H9 (cell line): ENCODE data around the gene HEG1. TPM values are rescaled to one million over a fixed set of nuclear protein-coding genes. Genes with fewer than 3 reads are reported as not detected.

Source experiments
- DNase-seq: peaks from one replicate; pipeline ENCODE4 v3.0.0-alpha.2; 2017
- H2AFZ ChIP-seq: one replicate; pipeline ENCODE4 v1.6.1; 2013; ENCODE audit warnings: mild to moderate bottlenecking, low read length, control low read depth, moderate library complexity
- H2AK5ac ChIP-seq: 2 replicates; pipeline ENCODE4 v1.6.1; 2013; ENCODE audit warnings: low read length, control low read depth, mixed read lengths; ENCODE audit not compliant: insufficient read length
- H2BK120ac ChIP-seq: one replicate; pipeline ENCODE4 v1.6.1; 2013; ENCODE audit warnings: low read depth, mild to moderate bottlenecking, low read length, control low read depth, inconsistent platforms; ENCODE audit not compliant: poor library complexity, severe bottlenecking
- H2BK12ac ChIP-seq: 2 replicates; pipeline ENCODE4 v1.6.1; 2013; ENCODE audit warnings: low read length, control low read depth, mixed read lengths, low read depth; ENCODE audit not compliant: insufficient read length
- H2BK15ac ChIP-seq: 2 replicates; pipeline ENCODE4 v1.6.1; 2013; ENCODE audit warnings: low read depth, low read length, control low read depth
- H2BK20ac ChIP-seq: one replicate; pipeline ENCODE4 v1.6.1; 2013; ENCODE audit warnings: low read depth, mild to moderate bottlenecking, low read length, control low read depth, inconsistent platforms; ENCODE audit not compliant: poor library complexity, severe bottlenecking
- H2BK5ac ChIP-seq: 2 replicates; pipeline ENCODE4 v1.6.1; 2013; ENCODE audit warnings: low read length, control low read depth, mixed read lengths; ENCODE audit not compliant: insufficient read length
- H3K14ac ChIP-seq: 2 replicates; pipeline ENCODE4 v1.6.1; 2013; ENCODE audit warnings: low read length, control low read depth; ENCODE audit not compliant: insufficient read depth
- H3K18ac ChIP-seq: 2 replicates; pipeline ENCODE4 v1.6.1; 2013; ENCODE audit warnings: low read depth, mild to moderate bottlenecking, mixed read lengths, low read length, control low read depth; ENCODE audit not compliant: insufficient read length
- H3K23ac ChIP-seq: 2 replicates; pipeline ENCODE4 v1.6.1; 2013; ENCODE audit warnings: low read length, control low read depth, mixed read lengths, low read depth; ENCODE audit not compliant: insufficient read length
- H3K23me2 ChIP-seq: 2 replicates; pipeline ENCODE4 v1.6.1; 2013; ENCODE audit warnings: low read depth, mild to moderate bottlenecking, mixed read lengths, low read length, control low read depth; ENCODE audit not compliant: insufficient read length, poor library complexity, severe bottlenecking
- H3K27ac ChIP-seq: 2 replicates; pipeline ENCODE4 v1.5.1; 2013; ENCODE audit warnings: low read length, control low read depth, mixed read lengths, low read depth; ENCODE audit not compliant: insufficient read length
- H3K27me3 ChIP-seq: 2 replicates; pipeline ENCODE4 v1.6.1; 2013; ENCODE audit warnings: low read length, control low read depth, inconsistent platforms; ENCODE audit not compliant: insufficient read depth
- H3K4ac ChIP-seq: 2 replicates; pipeline ENCODE4 v1.6.1; 2013; ENCODE audit warnings: low read depth, mild to moderate bottlenecking, control low read depth, inconsistent platforms, low read length, moderate library complexity
- H3K4me1 ChIP-seq: 2 replicates; pipeline ENCODE4 v1.6.1; 2013; ENCODE audit warnings: low read length, control low read depth, inconsistent platforms; ENCODE audit not compliant: insufficient read depth
- H3K4me2 ChIP-seq: 2 replicates; pipeline ENCODE4 v1.6.1; 2013; ENCODE audit warnings: low read length, control low read depth, mixed read lengths; ENCODE audit not compliant: insufficient read length, insufficient read depth
- H3K56ac ChIP-seq: 2 replicates; pipeline ENCODE4 v1.6.1; 2013; ENCODE audit warnings: low read depth, mild to moderate bottlenecking, mixed read lengths, low read length, control low read depth; ENCODE audit not compliant: insufficient read length
- H3K79me1 ChIP-seq: 2 replicates; pipeline ENCODE4 v1.6.1; 2013; ENCODE audit warnings: low read depth, mild to moderate bottlenecking, moderate library complexity, low read length, control low read depth, inconsistent platforms; ENCODE audit not compliant: insufficient read depth, poor library complexity, severe bottlenecking
- H3K79me2 ChIP-seq: 2 replicates; pipeline ENCODE4 v1.6.1; 2013; ENCODE audit warnings: low read length, control low read depth, inconsistent platforms; ENCODE audit not compliant: insufficient read depth
- H3K9ac ChIP-seq: 2 replicates; pipeline ENCODE4 v1.6.1; 2013; ENCODE audit warnings: low read length, control low read depth, mixed read lengths; ENCODE audit not compliant: insufficient read length; ENCODE audit errors: extremely low read depth
- H3K9me3 ChIP-seq: one replicate; pipeline ENCODE4 v1.6.1; 2013; ENCODE audit warnings: low read depth, low read length, inconsistent platforms; ENCODE audit not compliant: control insufficient read depth
- H3T11ph ChIP-seq: one replicate; pipeline ENCODE4 v1.6.1; 2013; ENCODE audit warnings: mild to moderate bottlenecking, low read length, control low read depth, inconsistent platforms
- H4K20me1 ChIP-seq: one replicate; pipeline ENCODE4 v1.6.1; 2013; ENCODE audit not compliant: control insufficient read depth, insufficient read length, insufficient read depth
- H4K5ac ChIP-seq: 2 replicates; pipeline ENCODE4 v1.6.1; 2013; ENCODE audit warnings: low read depth, mild to moderate bottlenecking, mixed read lengths, low read length, control low read depth; ENCODE audit not compliant: insufficient read length
- H4K8ac ChIP-seq: replicated peaks from 2 replicates; pipeline ENCODE4 v1.6.1; 2013; ENCODE audit warnings: low read length, control low read depth, mixed read lengths, low read depth; ENCODE audit not compliant: insufficient read length
- H4K91ac ChIP-seq: 2 replicates; pipeline ENCODE4 v1.6.1; 2013; ENCODE audit warnings: low read depth, mild to moderate bottlenecking, moderate library complexity, mixed read lengths, low read length, control low read depth; ENCODE audit not compliant: insufficient read length
- H3K27ac Mint-ChIP-seq, 3 experiments: 2 replicates in 2 of 3; 3 replicates in 1 of 3; pipeline ENCODE4 v1.8.0; 2020 to 2021; ENCODE audit warnings: mixed read lengths in 3 of 3, mild to moderate bottlenecking in 1 of 3, moderate library complexity in 1 of 3
- H3K27me3 Mint-ChIP-seq: 2 replicates; pipeline ENCODE4 v1.8.0; 2021; ENCODE audit warnings: low read depth, mild to moderate bottlenecking, moderate library complexity, mixed read lengths
- H3K36me3 Mint-ChIP-seq, 3 experiments: 2 replicates in 2 of 3; 3 replicates in 1 of 3; pipeline ENCODE4 v1.8.0; 2020 to 2021; ENCODE audit warnings: low read depth in 3 of 3, mixed read lengths in 3 of 3; ENCODE audit not compliant: insufficient read depth in 1 of 3
- H3K4me1 Mint-ChIP-seq, 2 experiments: 2 replicates each; pipeline ENCODE4 v1.8.0; 2020; ENCODE audit warnings: mixed read lengths in 2 of 2
- H3K4me3 Mint-ChIP-seq, 2 experiments: 2 replicates in 1 of 2; 3 replicates in 1 of 2; pipeline ENCODE4 v1.8.0; 2020 to 2021; ENCODE audit warnings: mild to moderate bottlenecking in 2 of 2, mixed read lengths in 2 of 2, moderate library complexity in 1 of 2
- H3K9me3 Mint-ChIP-seq, 2 experiments: 2 replicates in 1 of 2; 3 replicates in 1 of 2; pipeline ENCODE4 v1.8.0; 2020; ENCODE audit warnings: mild to moderate bottlenecking in 2 of 2, mixed read lengths in 2 of 2, moderate library complexity in 1 of 2
- CTCF ChIP-seq: fragments of 200-600 bp; sonication (generic); conservative IDR thresholded peaks from 3 replicates; pipeline ENCODE4 v1.8.0; 2021; ENCODE audit warnings: antibody characterized with exemption, mild to moderate bottlenecking
- WGBS: extraction: QIAGEN DNeasy Blood & Tissue Kit; methylation state at CpG from one replicate; pipeline ENCODE4 v1.1.7; 2013; ENCODE audit warnings: missing lambda C conversion rate, low lambda C conversion rate, mixed read lengths; ENCODE audit not compliant: insufficient read length; ENCODE audit errors: extremely low coverage; 5-methylcytosine and 5-hydroxymethylcytosine counted together
- total RNA-seq: library from RNA; stranded (reverse); gene quantifications from 2 replicates; pipeline ENCODE4 v1.2.1, GENCODE V29; 2021

Gene HEG1
- total RNA-seq, 1 experiment from 2014 or later, result 10.3 TPM

GRCh38 chr3:124985349-124985748 lies 70.4 kb downstream of the HEG1 start:
- Mint-ChIP-seq H3K4me3 (no peak overlapping the region), H3K4me1 (peaks cover 0 to 8% of the 10 kb centered on the region in 2 experiments; a peak in 2 of 4 replicates), H3K36me3 (peaks cover 5 to 8% (median 5%) of the 10 kb centered on the region in 3 experiments; a peak in 6 of 7 replicates), H3K27ac (peak overlapping the region in 1 of 3 experiments; percentile 32; a peak in 2 of 7 replicates), H3K27me3 (no peaks in the 10 kb centered on the region; the same call in 1 of the 2 replicates), H3K9me3 (no peaks in the 10 kb centered on the region)
- no peaks in the 10 kb centered on the region for H3K79me2 ChIP-seq
- H2AK5ac ChIP-seq, result no peak overlapping the region
- no peaks in the 10 kb centered on the region for H3K27me3 ChIP-seq
- H2AFZ ChIP-seq, result no peak overlapping the region
- TF ChIP-seq CTCF, result no peak
- H4K5ac ChIP-seq, result no peak overlapping the region
- H3K56ac ChIP-seq, result no peak overlapping the region
- no peak overlapping the region for H3T11ph ChIP-seq
- H3K79me1 ChIP-seq, result no peaks in the 10 kb centered on the region
- H3K14ac ChIP-seq, result no peak overlapping the region
- no peak overlapping the region for H3K27ac ChIP-seq
- no peaks in the 10 kb centered on the region for H3K4me1 ChIP-seq
- WGBS, result no CpG with 5 or more reads among the region's 4 CpGs
- no peak for DNase-seq
- H4K8ac ChIP-seq, result no peak overlapping the region
- no peak overlapping the region for H2BK12ac ChIP-seq
- no peak overlapping the region for H2BK20ac ChIP-seq
- H4K91ac ChIP-seq, result no peak overlapping the region
- no peak overlapping the region for H2BK15ac ChIP-seq
- no peak overlapping the region for H2BK120ac ChIP-seq
- H3K23me2 ChIP-seq, result no peaks in the 10 kb centered on the region
- no peak overlapping the region for H3K23ac ChIP-seq
- no peak overlapping the region for H3K4me2 ChIP-seq
- H2BK5ac ChIP-seq, result no peak overlapping the region
- no peaks in the 10 kb centered on the region for H4K20me1 ChIP-seq
- no peaks in the 10 kb centered on the region for H3K9me3 ChIP-seq
- no peak overlapping the region for H3K18ac ChIP-seq
- no peak overlapping the region for H3K9ac ChIP-seq
- H3K4ac ChIP-seq, result no peak overlapping the region
